Activated CD4-positive, alpha-beta T cell treated with anti-CD3 and anti-CD28 coated beads, Interleukin-2, amount 50 U/mL, for 16 hours (primary cell): ENCODE measurements around the gene RNU4-1.
"Not testable (repeated sequence)": the region's sequence is repeated elsewhere in the genome, so short reads cannot be mapped to it uniquely, and the experiment has no call there.

Experiments
- DNase-seq: peaks from one replicate; pipeline ENCODE4 v3.0.0-alpha.2; 2020

RNU4-1 gene

GRCh38 chr12:120292661-120293531 lies at the start of gene RNU4-1:
Gene RNU4-1, minus strand, starts transcription at chr12:120293237.
- DNase-seq = peak; percentile 96

- DNase-seq = no peak
Measured at GRCh38 chr12:120342175-120343038, 49.4 kb upstream of the RNU4-1 start.

GRCh38 chr12:120339256-120339655 lies 46.2 kb upstream of the RNU4-1 start:
- DNase-seq = no peak

- no peak for DNase-seq
Measured at GRCh38 chr12:120337730-120338129, 44.7 kb upstream of the RNU4-1 start.

- not testable (repeated sequence) for DNase-seq
Measured at GRCh38 chr12:120336392-120336791, 43.4 kb upstream of the RNU4-1 start.

GRCh38 chr12:120335447-120335846 lies 42.4 kb upstream of the RNU4-1 start:
- DNase-seq = peak; percentile 38

- no peak for DNase-seq
Measured at GRCh38 chr12:120332523-120332922, 39.5 kb upstream of the RNU4-1 start.

- DNase-seq = no peak
Measured at GRCh38 chr12:120332041-120332440, 39.0 kb upstream of the RNU4-1 start.

- no peak for DNase-seq
Measured at GRCh38 chr12:120331390-120331789, 38.4 kb upstream of the RNU4-1 start.

- no peak for DNase-seq
Measured at GRCh38 chr12:120328228-120328627, 35.2 kb upstream of the RNU4-1 start.

GRCh38 chr12:120327593-120327992 lies 34.6 kb upstream of the RNU4-1 start, which contains the start of gene PLA2G1B:
Gene PLA2G1B, minus strand, starts transcription at chr12:120327779. Its CDS starts 26 bp downstream, at chr12:120327753.
- no peak for DNase-seq

- DNase-seq = no peak
Measured at GRCh38 chr12:120324841-120325417, 31.9 kb upstream of the RNU4-1 start.

GRCh38 chr12:120323772-120324171 lies 30.7 kb upstream of the RNU4-1 start:
- no peak for DNase-seq

GRCh38 chr12:120321382-120322202 lies 28.6 kb upstream of the RNU4-1 start:
- no peak for DNase-seq

- DNase-seq = peak; percentile 100
Measured at GRCh38 chr12:120317224-120318105, 24.4 kb upstream of the RNU4-1 start.

GRCh38 chr12:120316798-120317223 lies 23.8 kb upstream of the RNU4-1 start:
- no peak for DNase-seq

GRCh38 chr12:120314220-120314619 lies 21.2 kb upstream of the RNU4-1 start:
- DNase-seq = no peak

GRCh38 chr12:120301962-120302815 lies 9.2 kb upstream of the RNU4-1 start, which contains the start of gene SIRT4:
Gene SIRT4, plus strand, starts transcription at chr12:120302321. Its CDS starts 1,241 bp downstream, at chr12:120303562.
- DNase-seq = peak; percentile 93

GRCh38 chr12:120292411-120292660 lies 701 bp downstream of the RNU4-1 start:
- DNase-seq = no peak

GRCh38 chr12:120290609-120291305 lies 2.3 kb downstream of the RNU4-1 start:
- peak; percentile 31 for DNase-seq
